Naive thymus-derived CD4-positive, alpha-beta T cell (primary cell): ENCODE data around the gene ATOX1. TPM values are rescaled to one million over a fixed set of nuclear protein-coding genes. Genes with fewer than 3 reads are reported as not detected.
"Not testable (repeated sequence)": the region's sequence is repeated elsewhere in the genome, so short reads cannot be mapped to it uniquely, and the experiment has no call there.

Source experiments
- ATAC-seq: fragments of 150-1000 bp; cut with Tn5 transposase; 2 replicates; pipeline ENCODE4 v1.10.0; 2021; ENCODE audit warnings: mild to moderate bottlenecking, moderate library complexity
- CTCF ChIA-PET: fragments of 350-600 bp; sonication (Branson Sonifier 250); formaldehyde crosslinking; loops from one replicate; lab custom pipeline; 2021; ENCODE audit warnings: antibody characterized with exemption; lab: Charles Lee
- POLR2A ChIA-PET: fragments of 350-600 bp; sonication (Branson Sonifier 250); formaldehyde crosslinking; loops from one replicate; lab custom pipeline; 2021; ENCODE audit warnings: antibody characterized with exemption, inconsistent platforms; lab: Charles Lee
- DNase-seq, 9 donors: peaks; one replicate each; pipeline versions ENCODE4 v3.0.0 to v3.0.0-alpha.2; 2020 to 2022; ENCODE audit warnings: mixed read lengths in 1 of 9
- H3K27ac ChIP-seq: one replicate; pipeline ENCODE4 v1.7.0; 2013; ENCODE audit warnings: mild to moderate bottlenecking, low read depth, low read length, moderate library complexity
- H3K27me3 ChIP-seq, 2 donors: one replicate each; pipeline ENCODE4 v1.7.0; 2013; ENCODE audit warnings: low read length in 2 of 2, mild to moderate bottlenecking in 2 of 2, moderate library complexity in 2 of 2; ENCODE audit not compliant: control insufficient read depth in 2 of 2, insufficient read depth in 2 of 2
- H3K36me3 ChIP-seq, 3 experiments: 1 replicate in 2 of 3; 2 replicates in 1 of 3; pipeline ENCODE4 v1.7.0; 2013; ENCODE audit warnings: low read length in 3 of 3, mild to moderate bottlenecking in 3 of 3, moderate library complexity in 1 of 3; ENCODE audit not compliant: insufficient read depth in 3 of 3, control insufficient read depth in 2 of 3
- H3K4me1 ChIP-seq, 2 donors: one replicate each; pipeline ENCODE4 v1.7.0; 2013; ENCODE audit warnings: low read length in 2 of 2, mild to moderate bottlenecking in 2 of 2, moderate library complexity in 1 of 2; ENCODE audit not compliant: control insufficient read depth in 2 of 2, insufficient read depth in 2 of 2
- H3K4me3 ChIP-seq: 2 replicates; pipeline ENCODE4 v1.7.0; 2013; ENCODE audit warnings: mild to moderate bottlenecking, low read length
- H3K9me3 ChIP-seq, 3 experiments: 1 replicate in 2 of 3; 2 replicates in 1 of 3; pipeline ENCODE4 v1.7.0; 2013; ENCODE audit warnings: low read length in 3 of 3; ENCODE audit not compliant: control insufficient read depth in 2 of 3
- H3K27ac Mint-ChIP-seq, 9 donors: one replicate each; pipeline ENCODE4 v1.8.0; 2020 to 2022; ENCODE audit warnings: mixed read lengths in 9 of 9, mild to moderate bottlenecking in 8 of 9, moderate library complexity in 5 of 9, inconsistent platforms in 2 of 9
- H3K27me3 Mint-ChIP-seq, 5 donors: one replicate each; pipeline ENCODE4 v1.8.0; 2021 to 2022; ENCODE audit warnings: mixed read lengths in 5 of 5, mild to moderate bottlenecking in 1 of 5
- H3K36me3 Mint-ChIP-seq, 5 donors: one replicate each; pipeline ENCODE4 v1.8.0; 2020 to 2022; ENCODE audit warnings: mixed read lengths in 5 of 5, mild to moderate bottlenecking in 3 of 5, inconsistent platforms in 1 of 5
- H3K4me1 Mint-ChIP-seq, 7 donors: one replicate each; pipeline ENCODE4 v1.8.0; 2020 to 2022; ENCODE audit warnings: mixed read lengths in 7 of 7, mild to moderate bottlenecking in 3 of 7, inconsistent platforms in 1 of 7
- H3K4me3 Mint-ChIP-seq, 10 donors: one replicate each; pipeline ENCODE4 v1.8.0; 2020 to 2022; ENCODE audit warnings: mild to moderate bottlenecking in 10 of 10, mixed read lengths in 10 of 10, moderate library complexity in 6 of 10, inconsistent platforms in 2 of 10
- H3K9me3 Mint-ChIP-seq, 11 donors: one replicate each; pipeline ENCODE4 v1.8.0; 2020 to 2022; ENCODE audit warnings: mixed read lengths in 11 of 11, mild to moderate bottlenecking in 4 of 11, inconsistent platforms in 1 of 11, moderate library complexity in 1 of 11
- intact Hi-C, 2 donors: fragments of 100-400 bp; cut with micrococcal nuclease; formaldehyde crosslinking; loops; one replicate each; pipeline ENCODE4 v1.15.1; 2023
- polyA plus RNA-seq, 2 donors: library from polyadenylated mRNA; unstranded; fragments of 300-500 nt; fragmentation: Illumina TruSeq; gene quantifications; one replicate each; pipeline ENCODE4 v1.2.3, GENCODE V29; 2021
- total RNA-seq, 6 experiments: library from RNA in 5 of 6; stranded (reverse) in 5 of 6; gene quantifications; 1 replicate in 5 of 6; 2 replicates in 1 of 6; pipeline ENCODE4 v1.2.3 and lab custom pipeline; 2021 to 2026

Gene ATOX1
- total and polyA plus RNA-seq, 7 experiments from 2014 or later, result 14.8 to 71.1 (median 29.9) TPM

- H3K36me3 ChIP-seq, result peaks cover 47 to 92% (median 47%) of the 10 kb centered on the region in 3 experiments
- H3K4me1 ChIP-seq, result no peaks in the 10 kb centered on the region
- H3K27ac Mint-ChIP-seq, result peak overlapping the region in 4 of 9 donors; percentile 16 to 60 (median 44)
- DNase-seq, result no peak
- intact Hi-C loops, result no loop called here
- H3K4me3 Mint-ChIP-seq, result no peak overlapping the region
- no peaks in the 10 kb centered on the region for H3K9me3 ChIP-seq
- no peak for ATAC-seq
- no peaks in the 10 kb centered on the region for H3K27me3 ChIP-seq
- ChIA-PET CTCF (no interaction called here), POLR2A (no interaction called here)
- no peak overlapping the region for H3K4me3 ChIP-seq
- peaks cover 14 to 52% (median 32%) of the 10 kb centered on the region in 7 donors for H3K4me1 Mint-ChIP-seq
- H3K9me3 Mint-ChIP-seq, result no peaks in the 10 kb centered on the region
- H3K36me3 Mint-ChIP-seq, result peaks cover 27 to 69% (median 44%) of the 10 kb centered on the region in 5 donors
- H3K27ac ChIP-seq, result no peak overlapping the region
- H3K27me3 Mint-ChIP-seq, result no peaks in the 10 kb centered on the region
Measured at GRCh38 chr5:151795426-151795825, 37.0 kb upstream of the ATOX1 start.

- DNase-seq (no peak), ATAC-seq (no peak)
- Mint-ChIP-seq H3K27ac (peak overlapping the region in 3 of 9 donors; percentile 43 to 76 (median 51)), H3K4me3 (no peak overlapping the region), H3K27me3 (no peaks in the 10 kb centered on the region), H3K36me3 (peaks cover 20 to 60% (median 40%) of the 10 kb centered on the region in 5 donors), H3K9me3 (no peaks in the 10 kb centered on the region), H3K4me1 (peaks cover 12 to 56% (median 38%) of the 10 kb centered on the region in 7 donors)
- H3K36me3 ChIP-seq, result peaks cover 33 to 91% (median 34%) of the 10 kb centered on the region in 3 experiments
- CTCF ChIA-PET, result no interaction called here
- intact Hi-C loops, result no loop called here
- H3K4me3 ChIP-seq, result no peak overlapping the region
- no peaks in the 10 kb centered on the region for H3K27me3 ChIP-seq
- no peak overlapping the region for H3K27ac ChIP-seq
- POLR2A ChIA-PET, result interaction anchor here (1.5 kb wide), 1 partner anchor 22 kb away, joined by 7 read pairs; the partner anchor contains the start of gene G3BP1
- no peaks in the 10 kb centered on the region for H3K4me1 ChIP-seq
- H3K9me3 ChIP-seq, result no peaks in the 10 kb centered on the region
Measured at GRCh38 chr5:151793358-151793757, 34.9 kb upstream of the ATOX1 start.

GRCh38 chr5:151787817-151788216 lies 29.4 kb upstream of the ATOX1 start:
- Mint-ChIP-seq H3K36me3 (peaks cover 10 to 41% (median 24%) of the 10 kb centered on the region in 5 donors), H3K27ac (peak overlapping the region in 1 of 9 donors; percentile 59), H3K27me3 (no peaks in the 10 kb centered on the region), H3K9me3 (no peaks in the 10 kb centered on the region), H3K4me3 (no peak overlapping the region), H3K4me1 (peaks cover 19 to 62% (median 50%) of the 10 kb centered on the region in 7 donors)
- ATAC-seq (no peak), DNase-seq (no peak)
- H3K36me3 ChIP-seq, result peaks cover 8 to 50% (median 13%) of the 10 kb centered on the region in 3 experiments
- ChIA-PET CTCF (no interaction called here), POLR2A (interaction anchor here (0.7 to 1.1 kb wide), 2 partner anchors 16 to 26 kb away, joined by 3 to 4 read pairs; partner anchors contain the start of gene G3BP1)
- H3K9me3 ChIP-seq, result no peaks in the 10 kb centered on the region
- intact Hi-C loops, result no loop called here
- no peak overlapping the region for H3K4me3 ChIP-seq
- H3K27me3 ChIP-seq, result no peaks in the 10 kb centered on the region
- no peak overlapping the region for H3K27ac ChIP-seq
- peaks cover 5 to 13% of the 10 kb centered on the region in 2 donors for H3K4me1 ChIP-seq

- H3K27ac Mint-ChIP-seq, result peak overlapping the region in 6 of 9 donors; percentile 10 to 82 (median 56)
- ATAC-seq, result no peak
- CTCF ChIA-PET, result no interaction called here
- POLR2A ChIA-PET, result no interaction called here
- no peak overlapping the region for H3K4me3 ChIP-seq
- H3K9me3 ChIP-seq, result no peaks in the 10 kb centered on the region
- H3K36me3 Mint-ChIP-seq, result peaks cover 4 to 33% (median 19%) of the 10 kb centered on the region in 5 donors
- peaks cover 7 to 21% of the 10 kb centered on the region in 2 donors for H3K4me1 ChIP-seq
- H3K9me3 Mint-ChIP-seq, result no peaks in the 10 kb centered on the region
- H3K27me3 ChIP-seq, result no peaks in the 10 kb centered on the region
- H3K4me1 Mint-ChIP-seq, result peaks cover 26 to 68% (median 61%) of the 10 kb centered on the region in 7 donors
- peak overlapping the region in 3 of 10 donors; percentile 44 to 45 (median 44) for H3K4me3 Mint-ChIP-seq
- H3K36me3 ChIP-seq, result peaks cover 4 to 39% (median 7%) of the 10 kb centered on the region in 3 experiments
- H3K27me3 Mint-ChIP-seq, result no peaks in the 10 kb centered on the region
- no peak overlapping the region for H3K27ac ChIP-seq
- intact Hi-C loops, result no loop called here
- DNase-seq, result no peak
Measured at GRCh38 chr5:151786468-151786867, 28.0 kb upstream of the ATOX1 start.

GRCh38 chr5:151784141-151784540 lies 25.7 kb upstream of the ATOX1 start:
- Mint-ChIP-seq H3K4me1 (peaks cover 43 to 74% (median 66%) of the 10 kb centered on the region in 7 donors), H3K27ac (peak overlapping the region in 2 of 9 donors; percentile 5 to 14), H3K9me3 (no peaks in the 10 kb centered on the region), H3K27me3 (no peaks in the 10 kb centered on the region), H3K4me3 (peak overlapping the region in 5 of 10 donors; percentile 20 to 57 (median 27)), H3K36me3 (peaks cover 0 to 19% (median 14%) of the 10 kb centered on the region in 5 donors)
- peaks cover 16 to 34% of the 10 kb centered on the region in 2 donors for H3K4me1 ChIP-seq
- no peak overlapping the region for H3K4me3 ChIP-seq
- no peaks in the 10 kb centered on the region for H3K9me3 ChIP-seq
- ChIA-PET POLR2A (interaction anchor here (0.6 to 3.0 kb wide), 3 partner anchors 13 to 28 kb away, joined by 3 to 19 read pairs (median 4); partner anchors contain the start of gene G3BP1), CTCF (no interaction called here)
- intact Hi-C loops, result no loop called here
- peaks cover 0 to 19% (median 0%) of the 10 kb centered on the region in 3 experiments for H3K36me3 ChIP-seq
- ATAC-seq (no peak), DNase-seq (no peak)
- H3K27ac ChIP-seq, result peak overlapping the region; percentile 18
- H3K27me3 ChIP-seq, result no peaks in the 10 kb centered on the region

- H3K9me3 Mint-ChIP-seq, CTCF ChIA-PET, H3K27me3 ChIP-seq, ATAC-seq, H3K9me3 ChIP-seq, H3K4me3 ChIP-seq, H3K27me3 Mint-ChIP-seq, DNase-seq, H3K27ac ChIP-seq, intact Hi-C loops: not testable (repeated sequence)
- POLR2A ChIA-PET, result interaction anchor here (0.6 to 3.0 kb wide), 3 partner anchors 12 to 29 kb away, joined by 3 to 19 read pairs (median 4); partner anchors contain the start of gene G3BP1
- H3K4me1 ChIP-seq, result peaks cover 18 to 39% of the 10 kb centered on the region in 2 donors
- Mint-ChIP-seq H3K27ac (peak overlapping the region in 1 of 9 donors; percentile 1), H3K4me1 (peaks cover 48 to 79% (median 71%) of the 10 kb centered on the region in 7 donors), H3K4me3 (peak overlapping the region in 4 of 10 donors; percentile 20 to 57 (median 46)), H3K36me3 (peaks cover 0 to 21% (median 16%) of the 10 kb centered on the region in 5 donors)
- peaks cover 0 to 14% (median 0%) of the 10 kb centered on the region in 3 experiments for H3K36me3 ChIP-seq
Measured at GRCh38 chr5:151783664-151784063, 25.2 kb upstream of the ATOX1 start.
